Gastroesophageal sphincter (tissue), 4 donors: ENCODE measurements around the gene KCP. TPM values are rescaled to one million over a fixed set of nuclear protein-coding genes. Genes with fewer than 3 reads are reported as not detected.

ENCODE experiments used
- ATAC-seq: fragments of 150-250 bp; one replicate; pipeline ENCODE4 v1.9.1; 2016; ENCODE audit warnings: mild to moderate bottlenecking, moderate library complexity
- H3K27ac ChIP-seq, 4 donors: fragments of 200-600 bp; sonication (generic) in 3 of 4; 1 replicate in 3 of 4; 2 replicates in 1 of 4; pipeline ENCODE4 v1.5.1; 2016 to 2019
- H3K27me3 ChIP-seq: fragments of 200-600 bp; sonication (generic); one replicate; pipeline ENCODE4 v1.5.1; 2019
- H3K36me3 ChIP-seq, 2 donors: fragments of 200-600 bp; sonication (generic); one replicate each; pipeline ENCODE4 v1.5.1; 2019; ENCODE audit warnings: control low read depth in 1 of 2
- H3K4me1 ChIP-seq, 3 donors: fragments of 200-600 bp; sonication (generic); 1 replicate in 2 of 3; 2 replicates in 1 of 3; pipeline ENCODE4 v1.5.1; 2016 to 2019; ENCODE audit warnings: control low read depth in 2 of 3
- H3K4me3 ChIP-seq, 2 donors: fragments of 200-600 bp; sonication (generic); one replicate each; pipeline ENCODE4 v1.5.1; 2019; ENCODE audit warnings: mild to moderate bottlenecking in 1 of 2, moderate library complexity in 1 of 2
- H3K9me3 ChIP-seq, 3 donors: fragments of 200-600 bp; sonication (generic); one replicate each; pipeline ENCODE4 v1.5.1; 2017 to 2019; ENCODE audit warnings: control low read depth in 2 of 3
- CTCF ChIP-seq, 4 experiments: fragments of 200-600 bp in 2 of 4; fragments of 450-650 bp in 2 of 4; sonication (generic) in 1 of 4; IDR thresholded peaks; one replicate each; pipeline ENCODE4 v1.5.1; 2017 to 2019; ENCODE audit warnings: antibody characterized with exemption in 4 of 4, mild to moderate bottlenecking in 2 of 4, moderate library complexity in 2 of 4
- EP300 ChIP-seq: sonication (generic); formaldehyde crosslinking; IDR thresholded peaks from one replicate; pipeline ENCODE4 v1.6.1; 2017; ENCODE audit warnings: antibody characterized with exemption, mild to moderate bottlenecking
- POLR2A ChIP-seq, 2 donors: fragments of 450-650 bp; IDR thresholded peaks; one replicate each; pipeline ENCODE4 v1.6.1; 2017; ENCODE audit warnings: antibody characterized with exemption in 2 of 2, mild to moderate bottlenecking in 2 of 2, moderate library complexity in 1 of 2
- POLR2AphosphoS5 ChIP-seq: sonication (generic); formaldehyde crosslinking; IDR thresholded peaks from one replicate; pipeline ENCODE4 v1.6.1; 2017; ENCODE audit warnings: antibody characterized with exemption
- WGBS, 2 donors: methylation state at CpG; one replicate each; pipeline ENCODE4 v1.1.5; 2018; ENCODE audit warnings: low coverage in 1 of 2; 5-methylcytosine and 5-hydroxymethylcytosine counted together
- total RNA-seq, 4 donors: library from RNA; depleted of rRNA; stranded (reverse); fragments of >200 nt; gene quantifications; one replicate each; pipeline ENCODE4 v1.1.0, GENCODE V29; 2016

Gene KCP
- total RNA-seq, 4 donors from 2014 or later: 0.31 to 0.67 TPM; not detected in 2

GRCh38 chr7:128919241-128919640 is 8.7 kb upstream of the KCP start:
- Histone ChIP-seq H3K4me1 (peaks cover 0 to 16% (median 5%) of the 10 kb centered on the region in 3 donors), H3K9me3 (no peaks in the 10 kb centered on the region), H3K4me3 (no peak overlapping the region), H3K27me3 (peaks cover 71% of the 10 kb centered on the region), H3K27ac (no peak overlapping the region), H3K36me3 (no peaks in the 10 kb centered on the region)
- WGBS, 2 donors: 33 to 64% methylated on average over 1 to 6 of the region's 6 CpGs
- ATAC-seq: no peak
- TF ChIP-seq POLR2AphosphoS5 (no peak), POLR2A (IDR thresholded peaks at IDR 0.05) (no peak), EP300 (no peak), CTCF (IDR thresholded peaks at IDR 0.05) (no peak)

GRCh38 chr7:128918016-128918665 is 7.6 kb upstream of the KCP start:
- Histone ChIP-seq H3K27ac (no peak overlapping the region), H3K27me3 (peaks cover 70% of the 10 kb centered on the region), H3K36me3 (no peaks in the 10 kb centered on the region), H3K4me1 (peaks cover 0 to 16% (median 5%) of the 10 kb centered on the region in 3 donors), H3K9me3 (no peaks in the 10 kb centered on the region), H3K4me3 (no peak overlapping the region)
- no peak for ATAC-seq
- WGBS, 2 donors: 79 to 85% methylated on average over 7 to 8 of the region's 8 CpGs
- no peak for TF ChIP-seq POLR2AphosphoS5
- no peak for TF ChIP-seq POLR2A (IDR thresholded peaks at IDR 0.05)
- TF ChIP-seq CTCF (IDR thresholded peaks at IDR 0.05): no peak

GRCh38 chr7:128917122-128917521 is 6.6 kb upstream of the KCP start:
- no peak for ATAC-seq
- Histone ChIP-seq H3K36me3 (no peaks in the 10 kb centered on the region), H3K9me3 (no peaks in the 10 kb centered on the region), H3K4me1 (peaks cover 0 to 16% (median 5%) of the 10 kb centered on the region in 3 donors), H3K27ac (no peak overlapping the region), H3K27me3 (peaks cover 60% of the 10 kb centered on the region), H3K4me3 (no peak overlapping the region)
- TF ChIP-seq CTCF (IDR thresholded peaks at IDR 0.05) (no peak), POLR2AphosphoS5 (no peak), EP300 (no peak), POLR2A (IDR thresholded peaks at IDR 0.05) (no peak)
- WGBS, 2 donors: no CpG with 5 or more reads among the region's 2 CpGs

- H3K27me3 ChIP-seq: peaks cover 57% of the 10 kb centered on the region
- H3K9me3 ChIP-seq: no peaks in the 10 kb centered on the region
- H3K4me3 ChIP-seq: no peak overlapping the region
- TF ChIP-seq CTCF (IDR thresholded peaks at IDR 0.05) (no peak), POLR2A (IDR thresholded peaks at IDR 0.05) (no peak), POLR2AphosphoS5 (no peak), EP300 (no peak)
- no peak overlapping the region for H3K27ac ChIP-seq
- WGBS, 2 donors: 92 to 95% methylated on average over 5 to 6 of the region's 7 CpGs
- H3K36me3 ChIP-seq: no peaks in the 10 kb centered on the region
- no peak for ATAC-seq
- peaks cover 0 to 16% (median 5%) of the 10 kb centered on the region in 3 donors for H3K4me1 ChIP-seq
These were observed 6.1 kb upstream of the KCP start for GRCh38 chr7:128916643-128916915.

GRCh38 chr7:128915841-128916642 is 5.5 kb upstream of the KCP start:
- H3K4me3 ChIP-seq: peak overlapping the region in 1 of 2 donors; percentile 37

More at GRCh38 chr7:128915841-128916642, 5.5 kb upstream of the KCP start:
- no peak for ATAC-seq
- no CpG with 5 or more reads among the region's 69 CpGs for WGBS, 2 donors
- TF ChIP-seq CTCF (IDR thresholded peaks at IDR 0.05) (no peak), POLR2AphosphoS5 (no peak), POLR2A (IDR thresholded peaks at IDR 0.05) (no peak), EP300 (no peak)
- Histone ChIP-seq H3K27ac (no peak overlapping the region), H3K4me1 (peaks cover 0 to 16% (median 5%) of the 10 kb centered on the region in 3 donors), H3K36me3 (no peaks in the 10 kb centered on the region), H3K27me3 (peaks cover 58% of the 10 kb centered on the region), H3K9me3 (no peaks in the 10 kb centered on the region)
